DND-41 (cell line): ENCODE measurements around the gene AKT1.

ENCODE experiments used
- CTCF ChIP-seq: IDR thresholded peaks from 2 replicates; pipeline ENCODE4 v1.5.1; 2012; ENCODE audit warnings: borderline replicate concordance, low read length, moderate library complexity, mild to moderate bottlenecking; ENCODE audit not compliant: poor library complexity, severe bottlenecking; ENCODE audit errors: extremely low read depth
- EZH2 ChIP-seq: IDR thresholded peaks from 3 replicates; pipeline ENCODE4 v1.6.1; 2012; ENCODE audit warnings: borderline replicate concordance, low read depth, mild to moderate bottlenecking, moderate library complexity, low read length, inconsistent platforms; ENCODE audit not compliant: severe bottlenecking

- no peak for TF ChIP-seq CTCF
- TF ChIP-seq EZH2 = no peak
These were observed 42.6 kb downstream of the AKT1 start, which contains the start of gene SIVA1 for GRCh38 chr14:104752735-104753527.
